Measurements from ENCODE around the gene CNTNAP3. TPM values are rescaled to one million over a fixed set of nuclear protein-coding genes. Genes with fewer than 3 reads are reported as not detected.
"Not testable (repeated sequence)": the region's sequence is repeated elsewhere in the genome, so short reads cannot be mapped to it uniquely, and the experiment has no call there.

Gene CNTNAP3
- polyA plus RNA-seq, 2 of the 4 experiments (the other 2 are of a cell fraction): 9.8 to 39.5 TPM

DNA sequence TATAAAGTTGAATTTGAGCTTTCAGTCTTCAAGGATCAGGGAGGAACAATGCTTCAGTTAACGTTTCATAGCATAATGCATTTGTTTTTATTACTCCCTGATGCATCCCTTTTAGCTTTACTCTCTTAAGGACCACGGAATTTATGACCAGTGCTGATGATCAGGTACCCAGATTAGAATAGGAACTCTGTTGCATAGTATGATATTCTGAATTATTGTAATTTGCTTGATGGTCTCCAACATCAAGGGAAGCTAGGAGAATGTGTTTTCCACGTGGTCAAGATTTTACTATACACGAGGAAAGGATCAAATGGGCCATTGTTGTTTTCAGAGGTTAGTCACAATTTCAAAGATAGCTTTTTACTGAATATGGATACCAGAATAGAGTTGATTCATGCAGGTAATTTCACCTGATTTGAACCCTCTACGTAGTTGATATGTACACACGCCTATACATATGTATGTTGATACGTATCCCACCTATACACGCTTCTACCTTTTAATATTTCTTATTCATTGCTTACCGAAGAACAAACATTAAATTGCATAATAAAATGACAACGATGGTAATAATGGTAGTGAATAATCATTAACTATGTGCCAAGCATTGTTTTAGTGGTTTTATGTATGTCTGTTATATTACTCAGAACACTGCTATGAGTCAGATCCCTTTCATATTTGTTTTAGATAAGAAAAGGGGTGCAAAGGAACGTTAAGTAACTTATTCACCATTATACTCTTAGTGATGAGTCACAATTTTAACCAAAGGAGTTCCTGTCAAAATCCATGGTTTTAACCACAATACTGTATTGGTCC, 257.6 kb downstream of the CNTNAP3 start:
- FAIRE-seq (peak; percentile 18), ATAC-seq (peak; percentile 98), DNase-seq (ENCODE audit: low read depth in 1 of 2, low spot score in 1 of 2) (peak in 1 of 2 experiments; percentile 86)
- TF ChIP-seq GATA3 (IDR thresholded peaks at IDR 0.05; ENCODE audit: borderline replicate concordance) (peak; percentile 76), JUNB (IDR thresholded peaks at IDR 0.05) (peak; percentile 86), SMC3 (IDR thresholded peaks at IDR 0.05) (peak; percentile 17; the same call in 1 of the 3 replicates), CEBPB (IDR thresholded peaks at IDR 0.05) (peak; percentile 90 to 95), FOSL2 (IDR thresholded peaks at IDR 0.05) (peak; percentile 87), FOSL2 (CRISPR knock-in tag; IDR thresholded peaks at IDR 0.05) (peak; percentile 83), EP300 (IDR thresholded peaks at IDR 0.05) (peak in 1 of 2 experiments; percentile 49; a peak in 1 of 5 replicates)
- TF ChIP-seq, protein P1, sequence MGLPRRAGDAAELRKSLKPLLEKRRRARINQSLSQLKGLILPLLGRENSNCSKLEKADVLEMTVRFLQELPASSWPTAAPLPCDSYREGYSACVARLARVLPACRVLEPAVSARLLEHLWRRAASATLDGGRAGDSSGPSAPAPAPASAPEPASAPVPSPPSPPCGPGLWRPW (IDR thresholded peaks at IDR 0.05): peak; percentile 87
- TF ChIP-seq, protein P2, sequence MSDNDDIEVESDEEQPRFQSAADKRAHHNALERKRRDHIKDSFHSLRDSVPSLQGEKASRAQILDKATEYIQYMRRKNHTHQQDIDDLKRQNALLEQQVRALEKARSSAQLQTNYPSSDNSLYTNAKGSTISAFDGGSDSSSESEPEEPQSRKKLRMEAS (IDR thresholded peaks at IDR 0.05): peak; percentile 57; the same call in 1 of the 2 replicates
- TF ChIP-seq, protein P3, sequence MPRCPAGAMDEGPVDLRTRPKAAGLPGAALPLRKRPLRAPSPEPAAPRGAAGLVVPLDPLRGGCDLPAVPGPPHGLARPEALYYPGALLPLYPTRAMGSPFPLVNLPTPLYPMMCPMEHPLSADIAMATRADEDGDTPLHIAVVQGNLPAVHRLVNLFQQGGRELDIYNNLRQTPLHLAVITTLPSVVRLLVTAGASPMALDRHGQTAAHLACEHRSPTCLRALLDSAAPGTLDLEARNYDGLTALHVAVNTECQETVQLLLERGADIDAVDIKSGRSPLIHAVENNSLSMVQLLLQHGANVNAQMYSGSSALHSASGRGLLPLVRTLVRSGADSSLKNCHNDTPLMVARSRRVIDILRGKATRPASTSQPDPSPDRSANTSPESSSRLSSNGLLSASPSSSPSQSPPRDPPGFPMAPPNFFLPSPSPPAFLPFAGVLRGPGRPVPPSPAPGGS (IDR thresholded peaks at IDR 0.05): peak; percentile 55; the same call in 1 of the 3 replicates
- Histone ChIP-seq H3K4me2 (peak overlapping the region; percentile 52; the same call in 2 of the 3 replicates), H3K27ac (peak overlapping the region; percentile 50 to 54; a peak in 5 of 6 replicates)
- H3K9me3 ChIP-seq, POLR2A ChIA-PET, H3K4me3 ChIP-seq, H3K4me1 ChIP-seq, CTCF ChIA-PET: not testable (repeated sequence)
- WGBS (ENCODE audit: missing lambda C conversion rate): 12% methylated on average over 9 of the region's 11 CpGs

DNA sequence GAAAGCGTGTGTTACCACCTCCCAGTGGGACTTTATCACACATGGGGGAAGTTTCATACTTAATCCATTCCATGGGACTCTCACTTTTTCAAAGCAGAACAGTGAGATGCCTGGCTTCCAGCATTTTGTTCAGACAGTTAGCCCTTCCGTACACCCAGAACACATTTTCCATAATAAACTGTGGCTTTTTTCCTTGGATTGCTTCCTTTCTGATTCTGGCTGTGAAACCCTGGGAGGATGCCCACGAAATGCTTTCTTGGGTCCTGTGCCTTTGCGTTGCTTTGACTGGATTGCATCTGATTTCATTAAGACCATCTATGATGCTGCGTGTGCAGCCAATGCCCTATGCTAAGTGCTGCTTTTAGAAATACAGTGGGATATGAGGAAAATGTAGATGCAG, 259.1 kb downstream of the CNTNAP3 start:
- DNase-seq (ENCODE audit: low read depth in 1 of 2, low spot score in 1 of 2); CTCF ChIA-PET; H3K4me1 ChIP-seq; H3K4me2 ChIP-seq; FAIRE-seq; POLR2A ChIA-PET; ATAC-seq; H3K4me3 ChIP-seq; H3K9me3 ChIP-seq: not testable (repeated sequence)
- peak overlapping the region in 1 of 2 experiments; percentile 50; a peak in 1 of 6 replicates for H3K27ac ChIP-seq
- 90% methylated on average over 5 of the region's 5 CpGs for WGBS (ENCODE audit: missing lambda C conversion rate)

DNA sequence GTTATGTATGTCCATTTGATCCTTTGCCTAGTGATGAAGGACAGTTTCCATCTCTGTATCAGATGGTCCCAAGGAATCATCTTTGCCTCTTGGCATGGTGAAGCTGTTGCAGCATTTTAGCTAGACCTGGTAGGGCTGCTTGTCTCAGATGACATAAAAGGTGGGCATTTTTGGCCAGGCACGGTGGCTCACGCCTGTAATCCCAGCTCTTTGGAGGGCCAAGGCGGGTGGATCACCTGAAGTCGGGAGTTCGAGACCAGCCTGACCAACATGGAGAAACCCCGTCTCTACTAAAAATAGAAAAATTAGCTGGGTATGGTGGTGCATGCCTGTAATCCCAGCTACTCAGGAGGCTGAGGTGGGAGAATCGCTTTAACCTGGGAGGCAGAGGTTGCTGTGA, 259.8 kb downstream of the CNTNAP3 start:
- 82% methylated on average over 7 of the region's 7 CpGs for WGBS (ENCODE audit: missing lambda C conversion rate)
- H3K9me3 ChIP-seq; DNase-seq (ENCODE audit: low read depth in 1 of 2, low spot score in 1 of 2); H3K4me3 ChIP-seq; FAIRE-seq; H3K4me2 ChIP-seq; CTCF ChIA-PET; H3K4me1 ChIP-seq; ATAC-seq; POLR2A ChIA-PET: not testable (repeated sequence)
- H3K27ac ChIP-seq: peak overlapping the region in 1 of 2 experiments; percentile 50; a peak in 4 of 6 replicates

DNA sequence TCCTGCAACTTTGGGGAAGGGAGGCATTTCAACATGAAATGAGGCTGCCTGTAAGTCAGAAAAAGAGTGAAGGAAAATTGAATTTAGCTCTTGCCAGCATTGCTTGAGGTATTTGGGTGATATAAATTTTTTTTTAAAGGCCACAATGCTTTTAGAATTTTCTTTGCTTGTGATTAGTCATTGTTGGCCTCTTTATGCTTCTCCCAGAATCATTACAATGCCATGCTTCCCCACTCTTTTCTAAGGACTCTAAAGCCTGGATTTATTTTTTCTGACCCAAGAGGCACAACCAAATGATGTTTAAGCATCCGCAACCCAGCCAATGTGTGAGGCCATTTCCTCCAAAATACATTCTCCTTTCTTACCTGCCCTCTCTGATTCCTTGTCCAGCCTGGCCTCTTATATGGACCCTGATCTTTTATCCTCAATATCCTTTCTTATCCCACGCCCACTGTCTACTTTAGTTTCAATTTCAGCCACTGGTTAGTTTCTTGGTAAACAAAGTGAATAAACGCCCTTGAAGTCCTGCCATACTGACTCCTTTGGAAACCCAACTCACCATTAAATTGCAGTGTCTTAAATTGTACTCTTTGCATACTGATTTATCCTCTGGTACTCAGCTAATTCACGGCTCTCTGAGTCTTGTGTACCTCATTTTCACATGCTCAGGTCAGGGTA, 261.9 kb downstream of the CNTNAP3 start:
- not testable (repeated sequence) for H3K4me3 ChIP-seq, FAIRE-seq

More for the DNA sequence above, 261.9 kb downstream of the CNTNAP3 start:
- DNase-seq (ENCODE audit: low read depth in 1 of 2, low spot score in 1 of 2); ATAC-seq; H3K9me3 ChIP-seq; CTCF ChIA-PET; H3K4me1 ChIP-seq; POLR2A ChIA-PET: not testable (repeated sequence)
- Histone ChIP-seq H3K4me2 (peak overlapping the region; percentile 18; the same call in 1 of the 3 replicates), H3K27ac (peak overlapping the region; percentile 7 to 52; a peak in 5 of 6 replicates)
- WGBS (ENCODE audit: missing lambda C conversion rate): 74% methylated on average over 4 of the region's 4 CpGs

Small RNAs within 50 kb of the gene (small RNA-seq; reads per million reads assigned to genes)
- 0 reads per million in 6 experiments for gene RN7SL640P

Other genes with a start within 250 kb of the CNTNAP3 start
- not detected in 2 replicates for gene SPATA31A1, start 67.5 kb upstream of the CNTNAP3 start, polyA plus RNA-seq (2011; rRNA removed)
- gene SPATA31A1, start 67.5 kb upstream of the CNTNAP3 start, polyA plus RNA-seq (2017; fragmentation: RNase III; extraction: RNeasy Plus Mini Kit Qiagen cat#74134 plus additional on column Dnase treatment): not detected in 3 replicates

Measured in A549 (cell line).